Measurements from ENCODE around the gene ARHGEF3. TPM values are rescaled to one million over a fixed set of nuclear protein-coding genes. Genes with fewer than 3 reads are reported as not detected.

The ARHGEF3 gene
- total RNA-seq, 1 donor, result 6.5 TPM

- no peak for DNase-seq (ENCODE audit: low read depth)
- peak overlapping the region; percentile 84 for H3K4me3 ChIP-seq (ENCODE audit: low read depth, low read length)
- no peak for TF ChIP-seq CTCF (IDR thresholded peaks at IDR 0.05; ENCODE audit: insufficient read depth, low read depth, low read length)
These were observed 613 bp upstream of the ARHGEF3 start for GRCh38 chr3:56802378-56802745.

GRCh38 chr3:56800832-56801661 is 702 bp downstream of the ARHGEF3 start:
- TF ChIP-seq CTCF (IDR thresholded peaks at IDR 0.05; ENCODE audit: insufficient read depth, low read depth, low read length), result peak; percentile 5
- H3K4me3 ChIP-seq (ENCODE audit: low read depth, low read length), result peak overlapping the region; percentile 84
- no peak for DNase-seq (ENCODE audit: low read depth)

GRCh38 chr3:56800130-56800831 is 1.5 kb downstream of the ARHGEF3 start:
- H3K4me3 ChIP-seq (ENCODE audit: low read depth, low read length), result peak overlapping the region; percentile 84

GRCh38 chr3:56799251-56799882 is 2.4 kb downstream of the ARHGEF3 start:
- peak; percentile 82 for DNase-seq (ENCODE audit: low read depth)

More at GRCh38 chr3:56800130-56800831, 1.5 kb downstream of the ARHGEF3 start:
- no peak for TF ChIP-seq CTCF (IDR thresholded peaks at IDR 0.05; ENCODE audit: insufficient read depth, low read depth, low read length)
- no peak for DNase-seq (ENCODE audit: low read depth)

GRCh38 chr3:56796996-56797395 is 4.8 kb downstream of the ARHGEF3 start:
- DNase-seq (ENCODE audit: low read depth), result no peak
- H3K4me3 ChIP-seq (ENCODE audit: low read depth, low read length), result no peak overlapping the region

More at GRCh38 chr3:56799251-56799882, 2.4 kb downstream of the ARHGEF3 start:
- TF ChIP-seq CTCF (IDR thresholded peaks at IDR 0.05; ENCODE audit: insufficient read depth, low read depth, low read length), result peak; percentile 57
- H3K4me3 ChIP-seq (ENCODE audit: low read depth, low read length), result peak overlapping the region; percentile 84

More at GRCh38 chr3:56796996-56797395, 4.8 kb downstream of the ARHGEF3 start:
- TF ChIP-seq CTCF (IDR thresholded peaks at IDR 0.05; ENCODE audit: insufficient read depth, low read depth, low read length), result no peak

All from fibroblast of villous mesenchyme (primary cell).